Activated T-cell treated with anti-CD3 and anti-CD28 coated beads, Interleukin-2, amount 50 U/mL, for 4 hours (primary cell): ENCODE measurements around the gene FAM8A1. TPM values are rescaled to one million over a fixed set of nuclear protein-coding genes. Genes with fewer than 3 reads are reported as not detected.

ENCODE experiments used
- ATAC-seq, 2 donors: fragments of 200-7000 bp; cut with Tn5 transposase; one replicate each; pipeline ENCODE4 v1.10.0; 2021
- DNase-seq: peaks from one replicate; pipeline ENCODE4 v3.0.0-alpha.2; 2020
- H3K27me3 Mint-ChIP-seq: one replicate; pipeline ENCODE4 v1.8.0; 2021; ENCODE audit warnings: low read depth, mixed read lengths
- H3K36me3 Mint-ChIP-seq: one replicate; pipeline ENCODE4 v1.8.0; 2022; ENCODE audit warnings: mixed read lengths; ENCODE audit not compliant: insufficient read depth
- H3K4me1 Mint-ChIP-seq: one replicate; pipeline ENCODE4 v1.8.0; 2021; ENCODE audit warnings: low read depth, mixed read lengths
- H3K4me3 Mint-ChIP-seq: one replicate; pipeline ENCODE4 v1.8.0; 2021; ENCODE audit warnings: mild to moderate bottlenecking, moderate library complexity, mixed read lengths
- H3K9me3 Mint-ChIP-seq: one replicate; pipeline ENCODE4 v1.8.0; 2021; ENCODE audit warnings: mixed read lengths
- total RNA-seq, 3 donors: library from RNA; stranded (reverse); gene quantifications; one replicate each; pipeline ENCODE4 v1.2.1, GENCODE V29; 2021

FAM8A1 gene
- total RNA-seq, 3 donors from 2014 or later: 2.1 to 2.6 (median 2.4) TPM

DNA sequence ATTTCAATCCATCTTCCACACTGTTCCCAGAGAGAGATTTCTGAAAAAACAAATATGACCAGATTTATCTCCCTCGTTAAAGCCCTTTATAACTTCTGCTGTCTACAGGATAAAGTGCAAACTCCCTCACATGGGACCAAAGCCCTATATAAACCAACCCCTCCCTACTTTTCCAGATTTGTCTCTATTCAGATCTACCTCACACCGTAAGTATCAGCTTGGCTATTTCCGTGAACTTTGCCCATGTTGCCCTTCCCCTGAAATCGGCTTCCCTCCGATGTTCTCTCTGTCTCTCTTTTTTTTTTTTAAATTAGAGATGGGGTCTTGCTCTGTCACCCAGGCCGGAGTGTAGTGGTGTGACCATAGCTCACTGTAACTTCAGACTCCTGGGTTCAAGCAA lies 12.1 kb upstream of the FAM8A1 start:
- Mint-ChIP-seq H3K9me3 (no peaks in the 10 kb centered on the region), H3K4me1 (peaks cover 20% of the 10 kb centered on the region), H3K4me3 (no peak overlapping the region), H3K36me3 (no peaks in the 10 kb centered on the region), H3K27me3 (no peaks in the 10 kb centered on the region)
- ATAC-seq: no peak
- DNase-seq: no peak

DNA sequence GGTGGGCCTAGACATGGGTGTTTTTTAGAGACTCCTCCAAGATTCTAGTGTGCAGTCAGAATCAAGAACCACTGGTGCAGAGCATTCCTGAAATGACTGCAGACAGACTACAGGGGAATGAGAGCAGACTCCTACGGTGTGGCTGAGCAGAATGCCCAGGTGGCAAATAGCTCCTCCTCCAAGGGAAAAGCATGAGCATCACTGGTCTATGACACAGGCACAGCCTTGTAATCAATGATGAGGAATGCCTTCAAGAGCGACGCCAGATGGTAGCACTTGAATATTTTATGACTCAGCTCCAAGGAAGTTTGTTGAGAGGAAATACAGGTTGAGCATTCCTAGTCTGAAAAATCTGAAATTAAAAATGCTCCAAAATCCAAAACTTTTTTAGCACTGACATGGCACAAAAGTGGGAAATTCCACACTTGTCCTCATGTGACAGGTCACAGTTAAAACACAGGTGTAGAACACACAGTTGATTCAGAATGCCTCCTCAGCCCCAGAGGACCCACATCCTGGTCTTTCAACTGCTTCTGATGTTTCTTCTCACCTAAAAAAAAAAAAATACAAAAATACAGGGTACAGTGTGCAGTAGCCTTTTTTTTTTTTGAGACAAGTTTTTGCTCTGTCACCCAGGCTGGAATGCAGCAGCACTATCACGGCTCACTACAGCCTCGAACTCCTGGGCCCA lies 10.6 kb upstream of the FAM8A1 start:
- Mint-ChIP-seq H3K27me3 (no peaks in the 10 kb centered on the region), H3K36me3 (no peaks in the 10 kb centered on the region), H3K9me3 (no peaks in the 10 kb centered on the region), H3K4me1 (peaks cover 16% of the 10 kb centered on the region), H3K4me3 (no peak overlapping the region)
- DNase-seq: no peak
- ATAC-seq: peak; percentile 67 to 79

DNA sequence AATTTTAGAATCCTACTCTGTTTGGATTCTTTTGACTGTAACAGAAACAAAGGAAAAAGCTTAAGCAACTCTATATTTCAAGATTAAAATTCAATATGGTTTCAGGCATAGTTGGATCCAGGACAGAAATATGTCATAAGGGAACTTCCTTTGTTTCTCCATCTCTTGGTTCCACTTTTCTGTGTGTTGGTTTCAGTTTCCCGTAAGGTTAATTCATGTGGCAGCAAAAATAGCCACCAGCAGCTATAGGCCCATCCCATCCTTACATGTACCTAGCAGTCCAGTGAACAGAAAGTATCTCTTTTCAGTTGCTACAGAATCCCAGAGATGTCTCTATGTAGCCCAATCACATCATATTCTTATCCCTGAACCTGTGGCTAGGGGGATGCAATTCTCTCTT lies 8.8 kb upstream of the FAM8A1 start:
- H3K9me3 Mint-ChIP-seq: no peaks in the 10 kb centered on the region
- ATAC-seq: no peak
- H3K36me3 Mint-ChIP-seq: no peaks in the 10 kb centered on the region
- peaks cover 11% of the 10 kb centered on the region for H3K4me1 Mint-ChIP-seq
- DNase-seq: no peak
- no peaks in the 10 kb centered on the region for H3K27me3 Mint-ChIP-seq
- no peak overlapping the region for H3K4me3 Mint-ChIP-seq

DNA sequence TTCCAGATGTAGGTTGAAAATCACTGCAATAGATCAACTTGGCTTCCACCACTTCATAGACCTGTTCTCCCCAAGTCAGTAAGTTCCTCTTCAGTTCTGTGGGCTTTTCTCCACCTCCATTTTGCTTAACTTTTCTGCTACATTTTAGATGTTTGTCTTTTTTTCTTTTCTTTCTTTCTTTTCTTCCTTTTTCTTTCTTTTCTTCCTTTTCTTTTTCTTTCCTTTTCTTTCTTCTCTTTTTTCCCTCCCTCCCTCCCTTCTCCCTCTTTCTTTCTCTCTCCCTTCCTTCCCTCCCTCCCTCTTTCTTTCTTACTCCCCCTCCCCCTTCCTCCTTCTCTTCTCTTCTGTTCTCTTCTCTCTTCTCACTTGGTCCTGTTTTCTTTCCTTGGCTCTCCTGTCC lies 6.9 kb upstream of the FAM8A1 start:
- Mint-ChIP-seq H3K27me3 (no peaks in the 10 kb centered on the region), H3K4me3 (no peak overlapping the region), H3K36me3 (no peaks in the 10 kb centered on the region), H3K9me3 (no peaks in the 10 kb centered on the region), H3K4me1 (peaks cover 11% of the 10 kb centered on the region)
- DNase-seq: no peak
- ATAC-seq: no peak

DNA sequence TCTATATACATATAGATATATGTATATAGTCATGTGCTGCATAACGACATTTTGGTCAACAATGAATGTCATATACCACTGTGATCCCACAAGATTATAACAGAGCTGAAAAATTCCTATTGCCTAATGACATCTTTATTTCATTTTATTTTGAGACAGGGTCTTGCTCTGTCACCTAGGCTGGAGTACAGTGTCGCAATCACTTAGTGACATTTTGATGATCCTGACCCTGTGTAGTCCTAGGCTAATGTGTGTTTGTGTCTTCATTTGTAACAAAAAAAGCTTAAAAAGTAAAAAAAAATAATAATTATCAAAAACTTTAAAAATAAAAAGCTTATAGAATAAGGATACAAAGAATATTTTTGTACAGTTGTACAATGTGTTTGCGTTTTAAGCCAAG lies 4.0 kb upstream of the FAM8A1 start:
- DNase-seq: no peak
- H3K4me1 Mint-ChIP-seq: peaks cover 5% of the 10 kb centered on the region
- ATAC-seq: no peak
- H3K4me3 Mint-ChIP-seq: no peak overlapping the region
- H3K27me3 Mint-ChIP-seq: no peaks in the 10 kb centered on the region
- no peaks in the 10 kb centered on the region for H3K36me3 Mint-ChIP-seq
- no peaks in the 10 kb centered on the region for H3K9me3 Mint-ChIP-seq

DNA sequence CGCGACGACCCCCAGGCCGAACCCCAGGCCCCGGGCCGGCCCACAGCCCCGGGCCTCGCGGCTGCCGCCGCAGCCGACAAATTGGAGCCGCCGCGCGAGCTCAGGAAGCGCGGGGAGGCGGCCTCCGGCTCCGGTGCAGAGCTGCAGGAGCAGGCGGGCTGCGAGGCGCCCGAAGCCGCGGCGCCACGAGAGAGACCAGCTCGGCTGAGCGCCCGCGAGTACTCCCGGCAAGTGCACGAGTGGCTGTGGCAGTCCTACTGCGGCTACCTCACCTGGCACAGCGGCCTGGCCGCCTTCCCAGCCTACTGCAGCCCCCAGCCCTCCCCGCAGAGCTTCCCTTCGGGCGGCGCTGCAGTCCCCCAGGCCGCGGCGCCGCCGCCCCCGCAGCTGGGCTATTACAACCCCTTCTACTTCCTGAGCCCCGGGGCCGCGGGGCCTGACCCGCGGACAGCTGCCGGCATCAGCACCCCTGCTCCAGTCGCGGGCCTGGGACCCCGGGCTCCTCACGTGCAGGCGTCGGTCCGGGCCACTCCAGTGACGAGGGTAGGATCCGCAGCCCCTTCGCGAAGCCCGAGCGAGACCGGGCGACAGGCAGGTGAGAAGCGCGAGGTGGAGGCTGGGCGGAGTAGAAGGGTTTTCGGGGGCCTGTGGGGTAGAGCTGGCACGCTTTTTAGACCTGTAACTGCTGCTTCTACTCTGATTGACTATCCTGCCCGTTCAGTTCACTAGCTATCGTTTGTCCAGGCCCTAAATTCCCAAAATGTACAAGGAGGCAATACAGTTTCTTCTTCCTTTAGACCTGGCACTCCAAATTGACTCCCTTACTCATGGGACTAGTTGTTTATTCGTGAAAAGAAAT lies 654 bp downstream of the FAM8A1 start:
- ATAC-seq: peak; percentile 56 to 65
- Mint-ChIP-seq H3K27me3 (no peaks in the 10 kb centered on the region), H3K9me3 (no peaks in the 10 kb centered on the region), H3K4me3 (peak overlapping the region; percentile 91), H3K4me1 (peaks cover 38% of the 10 kb centered on the region), H3K36me3 (peaks cover 10% of the 10 kb centered on the region)
- peak; percentile 24 for DNase-seq

DNA sequence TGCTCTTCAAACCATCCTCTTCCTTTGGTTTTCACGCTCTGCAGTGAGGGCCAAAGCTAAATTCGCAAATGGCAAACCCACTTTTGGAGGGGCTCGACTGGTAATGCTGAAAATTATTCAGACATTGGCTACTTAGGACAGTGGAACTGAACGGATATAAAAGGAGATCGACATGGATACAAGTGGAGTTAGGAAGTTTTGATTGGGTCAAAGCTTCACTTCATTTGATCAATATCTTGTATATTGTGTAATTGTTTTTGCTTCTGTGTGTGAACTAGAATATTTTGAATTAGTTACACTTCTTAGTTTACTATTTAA lies 1.2 kb downstream of the FAM8A1 start:
- Mint-ChIP-seq H3K4me1 (peaks cover 38% of the 10 kb centered on the region), H3K9me3 (no peaks in the 10 kb centered on the region), H3K4me3 (peak overlapping the region; percentile 91), H3K36me3 (peaks cover 10% of the 10 kb centered on the region), H3K27me3 (no peaks in the 10 kb centered on the region)
- ATAC-seq: no peak
- DNase-seq: no peak

DNA sequence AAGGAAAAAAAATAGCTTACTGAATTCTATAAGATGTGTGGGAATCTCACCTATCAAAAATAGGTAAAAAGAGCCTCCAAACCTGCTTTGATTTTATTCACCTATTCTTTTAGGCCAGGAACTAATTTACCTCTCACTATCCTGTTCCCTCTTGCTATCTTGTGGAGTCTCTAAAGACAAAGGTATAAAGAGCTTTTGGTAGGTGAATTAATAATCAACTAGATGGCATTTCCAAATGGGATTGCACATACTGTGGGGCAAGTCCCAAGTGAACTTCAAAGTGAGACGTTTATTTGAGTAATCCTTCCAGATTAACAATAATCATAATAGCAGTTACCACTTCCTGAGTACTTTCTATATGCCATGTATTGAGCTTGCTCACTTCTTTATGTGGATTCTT lies 2.8 kb downstream of the FAM8A1 start:
- Mint-ChIP-seq H3K4me3 (peak overlapping the region; percentile 21), H3K9me3 (no peaks in the 10 kb centered on the region), H3K4me1 (peaks cover 38% of the 10 kb centered on the region), H3K27me3 (no peaks in the 10 kb centered on the region), H3K36me3 (peaks cover 10% of the 10 kb centered on the region)
- ATAC-seq: no peak
- DNase-seq: no peak

DNA sequence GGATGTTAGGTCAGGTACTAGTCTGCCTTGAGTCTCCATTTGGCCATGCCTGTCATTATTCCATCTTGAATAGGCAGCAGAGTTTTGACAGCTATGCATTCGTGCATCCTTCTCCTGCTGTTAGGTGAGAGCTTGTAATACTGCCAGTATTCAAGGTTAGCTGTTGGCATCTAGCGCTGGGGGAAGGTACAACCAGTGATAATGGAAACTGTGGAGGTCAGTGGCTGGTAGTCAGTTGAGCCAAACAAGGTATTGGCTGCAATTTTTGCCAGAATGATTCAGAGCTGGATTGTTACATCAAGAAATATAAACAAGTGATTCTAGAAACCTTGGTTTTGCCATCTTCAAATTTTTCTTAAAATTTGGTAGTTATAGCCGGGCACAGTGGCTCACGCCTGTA lies 6.5 kb downstream of the FAM8A1 start:
- ATAC-seq (no peak), DNase-seq (no peak)
- H3K27me3 Mint-ChIP-seq: no peaks in the 10 kb centered on the region
- H3K9me3 Mint-ChIP-seq: no peaks in the 10 kb centered on the region
- peaks cover 30% of the 10 kb centered on the region for H3K4me1 Mint-ChIP-seq
- no peak overlapping the region for H3K4me3 Mint-ChIP-seq
- H3K36me3 Mint-ChIP-seq: peaks cover 13% of the 10 kb centered on the region

DNA sequence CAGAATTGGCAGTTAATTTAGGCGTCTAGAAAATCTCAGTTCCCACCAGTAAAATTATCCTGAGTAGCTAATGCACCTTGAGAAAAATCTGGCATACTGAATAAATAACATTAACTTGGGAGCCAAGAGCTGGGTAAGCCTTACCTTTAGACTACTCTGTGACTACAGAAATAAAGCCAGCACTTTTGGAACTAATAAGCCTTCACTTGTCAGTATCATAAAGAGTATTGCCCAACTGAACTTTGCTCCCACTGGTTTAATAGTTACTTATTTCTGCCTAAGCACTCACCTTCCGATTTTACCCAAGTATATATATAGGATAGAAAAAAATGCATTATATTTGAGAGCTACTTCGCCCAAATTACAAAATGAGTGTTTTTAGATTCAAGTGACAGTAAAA lies 10.7 kb downstream of the FAM8A1 start:
- Mint-ChIP-seq H3K36me3 (peaks cover 14% of the 10 kb centered on the region), H3K4me1 (peaks cover 3% of the 10 kb centered on the region), H3K9me3 (no peaks in the 10 kb centered on the region), H3K27me3 (no peaks in the 10 kb centered on the region), H3K4me3 (no peak overlapping the region)
- ATAC-seq (no peak), DNase-seq (no peak)

DNA sequence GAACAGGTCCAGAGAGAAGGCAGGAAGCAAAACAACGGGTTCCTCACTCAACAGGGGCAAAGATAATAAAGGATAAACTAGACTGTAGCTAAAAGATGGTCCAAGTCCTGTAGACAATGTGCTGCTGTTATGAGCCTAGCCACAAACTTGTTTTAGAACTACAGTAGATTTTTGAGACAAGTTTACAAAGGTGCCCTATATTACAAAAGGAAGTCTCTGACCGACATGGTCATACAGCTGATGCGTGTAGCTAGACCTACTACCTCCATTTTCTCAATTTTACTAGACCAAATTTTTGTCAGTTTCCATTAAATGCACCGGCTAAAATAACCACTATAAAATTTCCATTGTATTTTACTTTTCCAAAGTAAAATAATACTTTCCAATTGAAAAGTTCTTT lies 11.9 kb downstream of the FAM8A1 start:
- Mint-ChIP-seq H3K36me3 (peaks cover 18% of the 10 kb centered on the region), H3K4me1 (peaks cover 3% of the 10 kb centered on the region), H3K27me3 (no peaks in the 10 kb centered on the region), H3K4me3 (no peak overlapping the region), H3K9me3 (no peaks in the 10 kb centered on the region)
- no peak for DNase-seq
- no peak for ATAC-seq

DNA sequence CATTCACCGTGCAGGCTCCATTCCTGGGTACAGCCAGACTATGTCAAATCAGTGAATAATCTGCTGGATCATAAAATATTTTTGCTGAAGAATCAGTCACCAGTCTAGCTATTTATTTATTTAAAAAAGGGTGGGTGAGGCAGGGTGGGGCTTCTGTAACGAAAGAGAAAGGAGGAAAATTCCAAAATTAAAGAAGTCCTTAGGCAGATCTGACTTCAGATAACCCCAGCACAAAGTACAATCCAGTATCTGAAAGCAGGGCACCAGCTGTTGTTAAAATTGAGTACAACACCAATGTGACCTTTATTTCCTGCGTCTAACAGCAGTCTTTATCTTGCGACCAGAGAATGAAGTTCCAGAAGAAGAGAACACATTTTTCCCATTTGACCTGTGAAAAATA lies 15.7 kb downstream of the FAM8A1 start:
- Mint-ChIP-seq H3K36me3 (peaks cover 41% of the 10 kb centered on the region), H3K4me1 (peaks cover 7% of the 10 kb centered on the region), H3K27me3 (no peaks in the 10 kb centered on the region), H3K9me3 (no peaks in the 10 kb centered on the region), H3K4me3 (no peak overlapping the region)
- ATAC-seq (no peak), DNase-seq (no peak)

DNA sequence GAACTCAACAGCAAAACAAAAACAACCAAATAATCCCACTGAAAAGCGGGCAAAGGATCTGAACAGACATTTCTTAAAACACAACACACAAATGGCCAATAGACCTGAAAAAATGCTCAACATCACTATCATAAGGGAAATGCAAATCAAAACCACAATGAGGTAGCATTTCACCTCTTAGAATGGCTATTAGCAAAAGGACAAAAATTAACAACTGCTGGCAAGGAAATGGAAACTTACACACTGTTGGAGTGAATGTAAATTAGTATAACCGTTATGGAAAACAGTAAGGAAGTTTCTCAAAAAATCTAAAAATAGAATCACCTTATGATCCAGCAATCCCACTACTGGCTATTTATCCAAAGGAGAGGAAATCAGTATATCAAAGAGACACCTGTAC lies 20.9 kb downstream of the FAM8A1 start:
- Mint-ChIP-seq H3K4me1 (peaks cover 22% of the 10 kb centered on the region), H3K27me3 (no peaks in the 10 kb centered on the region), H3K36me3 (peaks cover 53% of the 10 kb centered on the region), H3K9me3 (no peaks in the 10 kb centered on the region), H3K4me3 (no peak overlapping the region)
- DNase-seq (no peak), ATAC-seq (no peak)

DNA sequence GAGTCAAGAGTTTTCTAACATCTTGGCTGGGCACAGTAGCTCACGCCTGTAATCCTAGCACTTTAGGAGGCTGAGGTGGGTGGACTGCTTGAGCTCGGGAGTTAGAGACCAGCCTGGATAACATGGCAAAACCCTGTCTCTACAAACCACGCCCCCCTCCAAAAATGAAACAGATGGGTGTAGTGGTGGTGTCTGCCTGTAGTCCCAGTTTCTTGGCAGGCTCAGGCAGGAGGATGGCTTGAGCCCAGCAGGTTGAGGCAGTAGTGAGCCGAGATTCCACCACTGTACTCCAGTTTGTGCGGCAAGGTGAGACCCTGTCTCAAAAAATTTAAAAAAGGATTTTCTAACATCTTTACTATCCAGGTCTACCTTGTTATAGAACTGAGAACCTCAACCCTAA lies 22.0 kb downstream of the FAM8A1 start:
- ATAC-seq (no peak), DNase-seq (no peak)
- no peaks in the 10 kb centered on the region for H3K27me3 Mint-ChIP-seq
- peaks cover 51% of the 10 kb centered on the region for H3K36me3 Mint-ChIP-seq
- no peaks in the 10 kb centered on the region for H3K9me3 Mint-ChIP-seq
- H3K4me3 Mint-ChIP-seq: no peak overlapping the region
- peaks cover 22% of the 10 kb centered on the region for H3K4me1 Mint-ChIP-seq

DNA sequence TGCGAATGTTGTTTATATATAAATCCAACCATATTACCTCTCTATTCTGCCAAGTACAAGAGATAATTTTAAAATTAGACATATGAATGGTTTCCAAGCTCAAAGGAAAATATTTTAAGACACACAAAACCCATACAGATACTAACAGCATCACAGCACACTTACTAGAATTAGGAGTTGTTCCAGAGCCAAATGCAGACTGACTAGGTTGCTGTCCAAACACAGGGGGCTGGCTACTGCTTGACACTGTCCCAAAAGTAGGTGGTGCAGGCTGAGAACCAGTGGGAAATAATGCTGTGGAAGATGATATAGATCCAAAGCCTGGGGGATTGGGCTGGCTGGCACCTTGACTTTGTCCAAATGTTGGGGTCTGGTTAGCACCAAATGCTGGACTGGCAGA lies 24.3 kb downstream of the FAM8A1 start:
- DNase-seq (no peak), ATAC-seq (no peak)
- H3K36me3 Mint-ChIP-seq: peaks cover 49% of the 10 kb centered on the region
- H3K4me3 Mint-ChIP-seq: no peak overlapping the region
- H3K27me3 Mint-ChIP-seq: no peaks in the 10 kb centered on the region
- H3K4me1 Mint-ChIP-seq: peaks cover 31% of the 10 kb centered on the region
- H3K9me3 Mint-ChIP-seq: no peaks in the 10 kb centered on the region
